Umbilical cord (tissue), 2 donors: Measurements from ENCODE around the gene L3MBTL2. TPM values are rescaled to one million over a fixed set of nuclear protein-coding genes. Genes with fewer than 3 reads are reported as not detected.

ENCODE experiments used
- DNase-seq: peaks from one replicate; pipeline ENCODE4 v3.0.0-alpha.2; 2015; ENCODE audit warnings: low spot score
- total RNA-seq: library from RNA; depleted of rRNA; stranded (reverse); fragments of >200 nt; gene quantifications from one replicate; pipeline ENCODE4 v1.2.3, GENCODE V29; 2014; ENCODE audit warnings: low replicate concordance; ENCODE audit not compliant: insufficient read depth

L3MBTL2 gene
- total RNA-seq, 1 donor from 2014 or later, result 7.9 TPM

- DNase-seq, result no peak
Measured at GRCh38 chr22:41206719-41207118, 1.6 kb downstream of the L3MBTL2 start.

- no peak for DNase-seq
Measured at GRCh38 chr22:41215409-41215808, 10.3 kb downstream of the L3MBTL2 start.

- DNase-seq, result no peak
Measured at GRCh38 chr22:41215926-41216325, 10.8 kb downstream of the L3MBTL2 start.

- DNase-seq, result no peak
Measured at GRCh38 chr22:41216984-41217383, 11.9 kb downstream of the L3MBTL2 start.

DNA sequence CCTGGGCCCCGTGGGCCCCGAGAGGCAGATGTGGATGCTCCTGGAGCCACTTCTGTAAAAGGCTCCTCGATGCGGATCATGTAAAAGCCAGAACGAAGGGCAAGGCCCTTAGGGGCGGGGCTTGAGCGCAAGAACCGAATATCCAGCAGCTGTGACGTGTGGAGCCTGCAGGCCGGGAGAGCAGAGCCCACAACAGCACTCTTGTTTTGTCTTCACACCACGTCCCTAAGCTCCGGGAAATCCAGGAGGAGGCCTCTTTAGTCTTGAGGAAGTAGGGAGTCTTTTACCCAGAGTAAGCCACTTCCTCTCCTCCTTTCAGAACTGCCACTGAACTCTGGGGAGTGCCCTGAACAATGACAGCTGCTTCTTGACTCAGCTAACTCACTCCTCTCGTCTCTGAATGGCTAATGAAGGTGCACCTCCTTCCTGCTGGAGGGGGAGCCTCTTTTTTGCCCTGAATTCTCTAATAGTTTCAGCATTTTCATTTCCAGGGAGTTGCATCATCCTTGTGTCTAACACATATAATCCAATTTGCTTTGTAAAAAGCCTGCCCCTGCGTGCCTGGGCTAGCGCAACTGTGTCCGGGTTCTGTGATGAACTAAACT, 12.5 kb downstream of the L3MBTL2 start:
- DNase-seq, result peak; percentile 44

GRCh38 chr22:41222846-41223507, 17.9 kb downstream of the L3MBTL2 start:
- DNase-seq, result no peak

GRCh38 chr22:41223535-41223934, 18.4 kb downstream of the L3MBTL2 start:
- DNase-seq, result no peak

- peak; percentile 22 for DNase-seq
Measured at GRCh38 chr22:41226723-41227655, 21.9 kb downstream of the L3MBTL2 start.

DNA sequence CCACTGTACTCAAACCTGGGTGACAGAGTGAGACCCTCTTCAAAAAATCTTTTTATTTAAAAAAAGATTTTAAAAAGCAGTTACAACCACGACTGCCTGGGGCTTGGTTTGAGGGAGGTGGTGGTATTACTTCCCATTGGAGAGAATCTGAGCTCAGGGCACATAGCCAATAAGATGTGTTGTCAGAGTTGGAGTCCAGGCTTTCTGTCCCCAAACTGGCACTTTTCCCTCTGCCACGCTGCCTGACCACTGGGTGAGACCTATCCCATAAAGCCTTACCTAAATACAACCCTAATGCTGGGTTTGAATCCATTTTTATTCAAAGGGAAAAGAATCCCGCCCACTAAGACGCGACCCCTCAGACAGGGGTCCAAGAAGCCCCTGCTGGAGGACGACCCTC, 24.1 kb downstream of the L3MBTL2 start:
- no peak for DNase-seq

- no peak for DNase-seq
Measured at GRCh38 chr22:41229730-41230400, 24.8 kb downstream of the L3MBTL2 start.

- no peak for DNase-seq
Measured at GRCh38 chr22:41230401-41230785, 25.3 kb downstream of the L3MBTL2 start.

DNA sequence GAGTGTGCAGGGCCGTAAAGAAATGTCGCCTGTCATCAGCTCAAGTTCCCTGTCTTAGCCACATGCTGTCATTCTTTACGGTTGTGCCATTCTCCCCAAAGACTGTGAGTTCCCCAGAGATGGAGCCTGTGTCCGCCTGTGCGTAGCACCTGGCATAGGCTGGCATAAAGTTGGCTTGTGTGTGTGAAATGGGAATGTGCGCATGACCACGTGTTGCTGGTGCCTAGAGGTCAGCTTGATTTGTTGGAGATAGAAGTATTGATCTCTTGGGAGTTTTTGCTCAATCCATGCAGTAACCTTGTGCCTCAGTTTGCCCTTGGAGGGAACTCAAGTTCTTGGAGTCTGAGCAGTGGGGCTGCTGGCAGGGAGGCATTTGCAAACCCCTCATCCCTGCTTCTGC, 26.3 kb downstream of the L3MBTL2 start:
- DNase-seq, result no peak

GRCh38 chr22:41234815-41235695, 29.9 kb downstream of the L3MBTL2 start:
- DNase-seq, result no peak

DNA sequence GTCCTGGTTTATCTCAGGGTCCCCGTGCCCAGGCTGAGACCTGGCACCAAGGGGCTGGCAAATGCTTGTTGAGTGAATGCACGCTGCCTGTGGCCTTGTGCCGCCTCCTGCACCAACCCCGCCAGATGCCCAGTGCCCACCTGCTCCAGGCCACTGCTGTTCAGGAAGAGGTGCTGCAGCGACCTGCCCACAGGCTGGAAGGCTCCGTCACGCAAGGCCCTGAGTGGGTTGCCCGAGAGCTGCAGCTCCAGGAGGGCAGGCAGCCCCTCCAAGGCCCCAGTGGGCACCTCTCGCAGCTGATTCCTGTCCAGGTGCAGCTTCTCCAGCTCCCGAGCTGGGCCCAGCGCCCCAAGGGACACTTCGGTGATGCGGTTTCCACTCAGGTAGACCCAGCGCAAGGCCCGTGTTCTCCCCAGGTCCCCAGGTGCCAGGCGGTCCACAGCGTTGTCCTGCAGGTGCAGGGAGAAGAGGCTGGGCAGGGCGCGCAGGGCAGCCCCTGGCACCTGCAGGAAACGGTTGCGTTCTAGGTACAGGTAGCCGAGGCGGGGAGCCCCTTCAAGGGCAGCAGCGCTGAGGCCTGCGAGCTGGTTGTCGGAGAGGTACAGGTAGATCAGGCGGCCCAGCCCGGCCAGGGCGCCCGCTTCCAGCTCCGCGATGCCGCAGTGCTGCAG, 32.1 kb downstream of the L3MBTL2 start:
- no peak for DNase-seq

DNA sequence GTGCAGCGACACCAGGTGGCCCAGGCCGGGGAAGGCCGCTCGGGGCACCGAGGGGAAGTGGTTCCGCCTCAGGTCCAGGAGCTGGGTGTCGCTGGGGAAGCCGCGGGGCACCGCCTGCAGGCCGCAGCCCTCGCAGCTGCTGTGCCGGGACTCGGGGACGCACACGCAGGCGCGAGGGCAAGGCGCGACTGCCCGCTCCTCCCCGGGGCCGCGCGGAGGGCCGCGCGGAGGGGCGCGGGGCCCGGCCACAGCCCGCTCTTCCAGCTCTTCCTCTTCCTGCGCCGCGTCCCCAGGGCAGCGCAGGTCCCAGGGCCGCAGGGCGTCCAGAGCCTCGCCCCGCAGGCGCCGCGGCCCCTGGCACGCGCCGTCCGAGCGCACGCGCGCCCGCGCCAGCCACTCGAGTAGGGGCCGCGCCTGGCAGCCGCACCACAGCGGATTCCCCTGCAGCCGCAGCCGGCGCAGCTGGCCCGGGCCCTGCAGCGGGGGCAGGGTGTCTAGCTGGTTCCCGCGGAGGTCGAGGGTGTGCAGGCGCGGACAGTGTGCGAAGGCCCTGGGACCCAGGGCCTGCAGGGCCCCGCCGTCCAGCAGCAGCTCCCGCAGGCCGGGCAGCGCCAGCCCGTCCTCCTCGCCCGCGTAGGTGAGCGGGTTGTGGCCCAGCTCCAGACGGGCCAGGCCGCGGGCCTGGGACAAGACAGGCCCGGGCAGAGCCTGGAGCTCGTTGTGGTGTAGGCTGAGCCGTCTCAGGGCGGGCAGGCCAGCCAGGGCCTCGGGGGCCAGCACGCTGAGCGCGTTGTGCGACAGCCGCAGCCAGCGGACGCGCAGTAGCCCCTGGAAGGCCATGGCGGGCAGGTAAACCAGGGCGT, 32.8 kb downstream of the L3MBTL2 start:
- peak; percentile 50 for DNase-seq

GRCh38 chr22:41238570-41239442, 33.7 kb downstream of the L3MBTL2 start:
- DNase-seq, result no peak

- no peak for DNase-seq
Measured at GRCh38 chr22:41239443-41240128, 34.5 kb downstream of the L3MBTL2 start.
